Renal pelvis (tissue), 4 donors: ENCODE data around the gene ENTPD6. TPM values are rescaled to one million over a fixed set of nuclear protein-coding genes. Genes with fewer than 3 reads are reported as not detected.
"Not testable (repeated sequence)": the region's sequence is repeated elsewhere in the genome, so short reads cannot be mapped to it uniquely, and the experiment has no call there.

Source experiments
- DNase-seq: peaks from one replicate; pipeline ENCODE4 v3.0.0-alpha.2; 2013
- polyA plus RNA-seq, 3 donors: library from polyadenylated mRNA; unstranded; fragments of 120-200 nt; gene quantifications; one replicate each; pipeline ENCODE4 v1.2.1, GENCODE V29; 2013; ENCODE audit not compliant: insufficient read length in 3 of 3

The ENTPD6 gene
- polyA plus RNA-seq, 3 donors: 45.4 to 55.6 (median 51.1) TPM

DNA sequence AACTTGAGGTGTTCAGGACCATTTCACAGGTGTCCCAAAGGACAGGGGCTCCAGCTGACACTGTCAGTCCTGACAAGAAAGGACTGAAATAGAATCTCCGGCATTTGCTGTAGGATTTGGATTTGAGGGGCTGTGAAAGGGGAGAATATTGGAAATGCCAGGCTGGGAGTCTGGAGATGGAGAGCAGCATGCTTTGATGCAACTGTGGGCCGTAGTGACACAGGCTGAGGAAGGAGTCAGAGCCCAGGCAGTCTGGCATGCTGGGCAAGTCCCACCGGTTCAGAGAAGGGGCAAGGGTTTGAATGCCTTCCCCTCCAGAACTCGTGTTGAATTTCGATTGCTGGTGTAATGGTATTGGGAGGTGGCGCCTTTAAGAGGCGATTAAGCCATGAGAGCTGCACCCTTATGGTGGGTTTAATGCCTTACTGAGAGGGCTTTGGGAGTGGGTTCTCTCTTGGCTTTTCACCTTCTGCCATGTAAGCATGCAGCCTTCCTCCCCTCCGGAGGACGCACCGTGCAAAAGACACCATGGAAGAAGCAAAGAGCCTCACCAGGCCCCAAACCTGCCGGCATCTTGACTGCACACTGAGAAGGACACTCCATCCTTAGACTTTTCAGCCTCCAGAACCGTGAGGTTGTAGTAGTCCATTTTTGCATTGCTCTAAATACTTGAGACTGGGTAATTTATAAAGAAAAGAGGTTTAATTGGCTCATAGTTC, 43.0 kb downstream of the ENTPD6 start:
- no peak for DNase-seq

DNA sequence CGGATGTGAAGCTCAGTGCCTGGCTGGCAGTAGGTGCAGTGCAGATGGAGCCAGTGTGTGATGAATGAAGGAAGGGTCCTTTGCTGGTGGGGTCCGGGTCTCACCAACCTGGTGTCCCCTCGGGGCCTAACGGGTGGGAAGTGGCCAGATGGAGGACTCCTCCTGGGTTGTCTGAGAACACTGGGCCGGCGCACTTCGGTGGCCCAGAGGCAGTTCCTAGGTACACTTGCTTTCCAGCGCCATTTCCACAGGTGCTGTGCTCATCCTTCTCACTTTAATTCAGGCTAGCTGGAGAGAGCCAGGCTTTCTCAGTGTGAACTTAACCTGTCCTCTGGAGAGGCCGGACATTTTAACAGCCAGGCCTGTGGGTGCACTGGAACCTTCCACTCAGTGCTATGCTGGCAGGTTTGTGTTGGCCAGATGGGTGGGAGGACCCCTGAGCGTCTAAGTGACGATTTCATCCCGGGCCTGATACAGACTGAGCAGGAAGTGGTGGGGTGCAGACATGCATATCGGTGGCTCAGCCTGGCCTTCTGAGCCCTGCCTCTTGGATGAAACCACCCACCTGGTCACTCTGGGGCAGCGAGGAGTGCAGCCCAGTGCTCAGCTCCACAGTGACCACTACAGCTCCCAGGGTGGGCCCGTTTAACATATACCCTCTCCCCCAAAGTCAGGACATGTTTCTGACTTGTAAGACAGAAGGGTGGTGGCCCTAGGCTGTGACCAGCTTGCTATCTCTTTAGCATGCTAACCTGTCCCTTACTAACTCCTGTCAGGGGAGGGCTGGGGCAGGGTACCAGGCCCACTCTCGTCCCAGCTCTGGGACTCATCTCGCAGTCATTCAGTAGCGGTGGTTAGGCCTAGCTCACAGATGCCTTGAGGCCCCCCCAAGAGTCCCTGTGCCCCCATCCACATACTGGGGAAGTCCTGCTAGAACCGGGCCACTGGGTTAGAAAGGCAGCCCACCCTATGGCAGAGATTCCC, 44.2 kb downstream of the ENTPD6 start:
- DNase-seq: no peak

DNA sequence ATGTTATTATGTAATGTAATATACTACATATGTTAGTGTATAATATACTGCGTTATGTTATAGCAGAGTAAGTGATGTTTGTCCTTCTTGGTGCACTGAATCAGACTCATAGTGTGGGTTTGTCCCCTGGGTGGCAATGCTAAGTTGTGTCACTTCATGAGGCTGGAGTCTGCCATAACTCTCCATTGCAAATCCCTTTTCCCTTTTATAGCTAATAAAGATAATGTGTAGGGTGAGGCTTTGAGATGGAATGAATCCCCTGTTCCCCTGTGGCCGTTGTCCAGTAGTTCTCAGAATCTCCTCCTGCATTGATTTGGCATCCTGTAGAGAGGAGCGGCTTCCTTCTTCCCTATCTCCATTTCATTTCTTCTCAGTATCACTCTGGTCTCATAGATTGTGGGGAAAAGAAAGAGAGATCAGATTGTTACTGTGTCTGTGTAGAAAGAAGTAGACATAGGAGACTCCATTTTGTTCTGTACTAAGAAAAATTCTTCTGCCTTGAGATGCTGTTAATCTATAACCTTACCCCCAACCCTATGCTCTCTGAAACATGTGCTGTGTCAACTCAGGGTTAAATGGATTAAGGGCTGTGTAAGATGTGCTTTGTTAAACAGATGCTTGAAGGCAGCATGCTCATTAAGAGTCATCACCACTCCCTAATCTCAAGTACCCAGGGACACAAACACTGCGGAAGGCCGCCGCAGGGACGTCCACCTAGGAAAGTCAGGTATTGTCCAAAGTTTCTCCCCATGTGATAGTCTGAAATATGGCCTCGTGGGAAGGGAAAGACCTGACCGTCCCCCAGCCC, 45.5 kb downstream of the ENTPD6 start:
- DNase-seq: not testable (repeated sequence)

DNA sequence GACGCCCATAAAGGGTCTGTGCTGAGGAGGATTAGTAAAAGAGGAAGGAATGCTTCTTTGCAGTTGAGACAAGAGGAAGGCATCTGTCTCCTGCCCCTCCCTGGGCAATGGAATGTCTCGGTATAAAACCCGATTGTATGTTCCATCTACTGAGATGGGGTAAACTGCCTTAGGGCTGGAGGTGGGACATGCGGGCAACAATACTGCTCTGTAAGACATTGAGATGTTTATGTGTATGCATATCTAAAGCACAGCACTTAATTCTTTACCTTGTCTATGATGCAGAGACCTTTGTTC, 46.1 kb downstream of the ENTPD6 start:
- DNase-seq: not testable (repeated sequence)

DNA sequence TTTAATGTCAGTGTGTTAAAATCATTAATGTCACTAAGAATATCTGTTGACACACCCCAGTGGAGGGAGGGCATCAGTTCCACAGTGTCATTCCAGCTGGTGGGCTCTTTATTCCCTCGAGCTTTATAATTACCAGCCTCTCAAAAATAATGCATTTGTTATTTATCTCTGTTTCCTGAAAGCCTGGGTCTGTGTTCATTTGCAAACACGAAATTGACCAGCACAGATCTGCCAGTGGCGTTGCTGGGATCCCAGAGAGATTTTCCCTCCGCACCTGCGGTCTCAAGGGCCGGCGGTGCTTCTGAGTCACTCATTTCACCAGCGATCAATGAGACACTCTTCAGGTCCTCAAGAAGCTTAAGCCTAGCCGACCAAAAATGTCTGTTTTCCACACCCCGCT, 46.7 kb downstream of the ENTPD6 start:
- no peak for DNase-seq

DNA sequence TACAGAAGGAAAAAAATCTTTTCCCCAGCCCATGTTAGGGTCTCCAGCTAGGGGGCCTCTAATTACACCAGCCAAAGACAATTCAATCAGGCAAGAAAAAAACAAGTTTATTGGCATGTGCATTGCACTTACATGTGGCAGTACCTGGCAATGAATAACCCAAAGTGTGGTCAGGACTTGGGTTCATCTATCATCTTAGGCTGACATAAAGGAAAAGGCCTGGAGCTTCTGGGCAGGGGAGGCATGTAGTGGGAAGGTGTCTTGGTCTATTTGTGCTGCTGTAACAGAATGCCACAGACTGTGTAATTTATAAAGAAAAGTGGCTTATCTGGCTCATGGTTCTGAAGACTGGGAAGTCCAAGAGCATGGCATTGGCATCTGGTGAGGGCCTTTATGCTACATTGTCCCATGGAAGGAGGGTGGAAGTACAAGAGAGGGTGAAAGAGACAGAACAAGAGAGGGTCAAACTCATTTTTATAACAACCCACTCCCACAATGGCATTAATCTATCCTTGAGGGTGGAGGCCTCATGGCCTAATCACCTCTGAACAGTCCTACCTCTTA, 48.0 kb downstream of the ENTPD6 start:
- no peak for DNase-seq

DNA sequence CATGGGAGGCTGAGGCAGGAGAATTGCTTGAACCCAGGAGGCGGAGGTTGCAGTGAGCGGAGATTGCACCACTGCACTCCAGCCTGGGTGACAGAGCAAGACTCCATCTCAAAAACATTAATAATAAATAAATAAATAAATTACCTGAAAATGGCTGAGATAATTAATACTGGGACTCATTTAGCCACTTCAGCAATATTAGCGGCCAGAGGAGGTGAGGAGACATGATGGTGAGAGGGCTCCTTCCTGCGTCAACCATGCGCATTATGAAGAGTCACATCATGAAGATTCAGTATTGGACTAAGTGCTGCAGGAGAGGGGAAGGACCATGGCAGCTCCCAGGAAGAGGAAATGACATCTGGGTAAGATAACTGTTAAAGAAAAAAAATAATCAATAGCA, 49.5 kb downstream of the ENTPD6 start:
- no peak for DNase-seq

DNA sequence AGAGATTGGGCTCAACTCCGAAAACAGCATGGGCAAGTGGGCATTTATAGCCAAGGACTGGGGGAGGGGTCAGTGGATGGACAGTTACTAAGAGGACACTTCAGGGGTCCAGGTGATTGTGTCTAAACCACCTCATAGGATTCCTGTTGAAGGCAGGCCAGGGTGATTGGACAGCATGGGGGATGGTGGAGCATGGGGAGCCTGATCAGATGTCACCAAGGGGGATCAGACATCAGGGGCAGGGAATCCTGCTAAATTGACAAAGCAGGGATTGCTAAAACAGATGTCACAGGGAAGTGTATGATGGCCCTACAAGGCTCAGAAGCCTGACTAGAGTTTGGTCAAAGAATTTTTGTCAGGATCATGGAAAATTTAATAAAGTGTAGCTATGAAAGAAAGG, 49.9 kb downstream of the ENTPD6 start:
- no peak for DNase-seq

DNA sequence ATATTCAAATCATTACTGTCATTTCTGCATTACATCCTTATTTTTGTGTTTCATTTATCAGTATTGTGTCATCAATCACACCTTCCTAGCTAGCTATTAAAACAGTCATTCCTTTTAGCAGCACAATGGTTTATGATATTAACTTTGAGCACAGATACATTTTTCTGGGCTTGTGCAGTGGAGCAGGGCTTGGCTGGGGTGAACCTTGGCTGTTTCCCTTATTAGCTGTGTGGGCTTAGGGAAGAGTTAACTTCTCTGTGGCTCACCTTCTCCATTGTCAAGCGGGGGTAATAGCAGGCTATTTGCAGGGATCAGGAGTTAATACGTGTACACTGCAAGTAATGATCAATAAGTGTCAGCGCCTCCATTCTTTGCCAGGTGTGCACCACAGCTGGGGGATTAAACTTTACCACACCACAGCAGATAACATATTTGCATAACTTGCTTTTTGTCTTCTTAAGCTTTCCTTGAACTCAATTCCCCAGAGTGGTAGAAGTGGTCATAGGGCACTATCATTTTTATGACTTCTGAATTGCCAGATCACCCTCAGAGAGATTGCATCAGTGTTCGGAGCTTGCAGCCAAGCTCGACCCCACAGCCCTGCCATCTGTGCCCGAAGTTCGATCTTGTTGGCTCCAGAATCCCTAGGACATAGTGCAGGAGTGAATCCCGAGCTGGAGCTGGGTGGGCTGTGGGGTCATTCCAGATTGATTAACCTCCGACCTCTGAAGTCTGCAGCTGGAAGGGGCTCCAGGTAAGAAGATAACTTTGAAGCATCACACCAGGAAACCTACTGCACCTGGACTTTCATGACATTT, 50.9 kb downstream of the ENTPD6 start:
- DNase-seq: no peak

DNA sequence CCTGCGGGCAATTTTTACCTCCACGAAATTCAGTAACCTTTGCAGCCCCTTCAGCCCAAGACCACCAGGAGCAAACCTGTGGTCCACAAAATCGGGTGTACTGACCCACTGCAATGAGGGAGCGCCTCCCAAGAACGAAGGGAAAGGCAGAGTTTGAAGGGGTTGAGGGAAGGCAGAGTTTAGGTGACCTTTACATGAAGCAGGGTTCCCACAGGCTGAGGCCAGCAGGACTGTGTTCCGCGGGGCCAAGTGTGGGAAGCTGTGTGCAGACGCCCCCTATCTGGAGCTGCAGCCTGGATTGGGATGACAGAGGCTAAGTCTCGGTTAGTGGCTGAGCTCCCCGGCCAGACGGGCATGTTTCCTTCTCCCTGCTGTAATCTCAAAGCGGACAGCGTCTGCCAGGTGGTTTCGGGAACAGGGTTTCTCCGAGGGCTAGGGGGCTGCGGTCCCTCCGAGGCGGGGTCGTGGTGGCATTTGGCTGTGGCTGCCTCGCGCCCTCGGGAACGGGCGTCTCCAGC, 51.5 kb downstream of the ENTPD6 start:
- no peak for DNase-seq

DNA sequence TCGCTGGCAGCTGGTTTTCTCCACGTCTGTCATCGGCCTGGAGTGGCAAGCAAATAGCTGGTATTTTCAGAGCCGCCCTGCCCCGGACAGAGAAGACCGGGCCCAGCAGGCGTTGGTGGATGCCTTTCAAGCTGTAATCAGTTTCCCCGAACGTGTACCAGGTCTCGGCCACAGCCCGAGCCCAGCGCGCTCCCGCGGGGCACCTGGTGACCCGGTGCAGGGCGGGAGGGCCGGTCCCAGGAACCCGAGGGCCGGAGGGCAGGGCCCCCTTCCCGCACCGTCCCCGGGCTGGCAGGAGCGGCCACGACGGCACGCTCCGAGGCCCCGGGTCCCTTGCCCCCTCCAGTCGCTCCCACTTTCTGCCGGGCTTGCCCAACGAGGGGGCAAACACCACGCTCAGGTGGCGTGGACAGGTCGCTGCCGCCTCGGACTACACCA, 52.0 kb downstream of the ENTPD6 start:
- DNase-seq: no peak

DNA sequence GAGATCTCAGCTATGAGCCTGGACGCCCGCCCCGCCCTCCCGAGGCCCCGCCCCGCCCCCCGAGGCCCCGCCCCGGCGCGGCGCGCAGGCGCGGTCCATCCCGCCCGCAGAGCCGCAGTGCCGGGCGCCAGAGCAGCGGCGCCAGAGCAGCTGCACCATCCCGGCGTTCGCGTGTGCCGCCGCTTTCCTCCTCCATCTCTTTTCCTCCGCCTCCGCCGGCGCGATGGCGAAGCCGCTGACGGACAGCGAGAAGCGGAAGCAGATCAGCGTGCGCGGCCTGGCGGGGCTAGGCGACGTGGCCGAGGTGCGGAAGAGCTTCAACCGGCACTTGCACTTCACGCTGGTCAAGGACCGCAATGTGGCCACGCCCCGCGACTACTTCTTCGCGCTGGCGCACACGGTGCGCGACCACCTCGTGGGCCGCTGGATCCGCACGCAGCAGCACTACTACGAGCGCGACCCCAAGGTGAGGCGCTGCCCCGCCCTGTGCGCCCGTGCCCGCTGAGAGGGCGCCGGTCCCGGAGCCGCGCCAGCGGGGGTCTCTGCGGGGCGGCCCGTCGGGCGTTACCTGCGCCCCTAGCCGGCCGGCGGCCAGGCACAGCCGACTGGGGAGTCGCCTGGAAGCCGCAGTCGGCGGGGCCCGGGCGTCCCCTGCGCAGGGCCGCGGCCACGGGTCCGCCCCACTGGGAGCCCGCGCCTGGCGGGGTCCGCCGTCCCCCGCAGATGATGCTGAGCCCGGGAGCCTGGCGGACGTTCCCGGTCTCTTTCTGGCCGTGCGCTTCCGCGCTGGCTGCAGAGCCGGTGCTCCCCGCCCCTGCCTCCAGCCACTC, 52.7 kb downstream of the ENTPD6 start, which contains the start of gene PYGB:
Gene PYGB (plus strand): TSS at position 130 of the 830 bp plus-strand sequence. CDS start 94 bp downstream, at position 224.
- peak; percentile 69 for DNase-seq

DNA sequence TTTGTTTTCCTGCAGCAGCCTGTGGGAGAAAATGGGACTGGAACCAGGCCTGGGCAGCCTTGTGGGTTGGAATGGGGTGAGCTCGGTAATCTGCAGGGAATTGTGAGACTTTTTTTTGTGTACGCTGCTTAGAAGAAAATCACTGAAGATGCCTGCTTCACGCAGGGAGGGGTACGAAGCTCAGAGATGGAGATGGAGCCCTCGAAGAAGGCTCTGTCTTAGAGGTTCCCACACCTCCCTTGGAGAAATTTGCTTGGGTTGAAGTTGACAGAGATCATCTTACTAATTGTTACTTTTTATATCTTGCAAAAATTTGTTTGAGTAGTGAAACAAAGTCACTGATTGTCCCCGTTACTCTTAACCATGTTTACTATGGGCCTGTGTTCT, 53.3 kb downstream of the ENTPD6 start:
- no peak for DNase-seq

DNA sequence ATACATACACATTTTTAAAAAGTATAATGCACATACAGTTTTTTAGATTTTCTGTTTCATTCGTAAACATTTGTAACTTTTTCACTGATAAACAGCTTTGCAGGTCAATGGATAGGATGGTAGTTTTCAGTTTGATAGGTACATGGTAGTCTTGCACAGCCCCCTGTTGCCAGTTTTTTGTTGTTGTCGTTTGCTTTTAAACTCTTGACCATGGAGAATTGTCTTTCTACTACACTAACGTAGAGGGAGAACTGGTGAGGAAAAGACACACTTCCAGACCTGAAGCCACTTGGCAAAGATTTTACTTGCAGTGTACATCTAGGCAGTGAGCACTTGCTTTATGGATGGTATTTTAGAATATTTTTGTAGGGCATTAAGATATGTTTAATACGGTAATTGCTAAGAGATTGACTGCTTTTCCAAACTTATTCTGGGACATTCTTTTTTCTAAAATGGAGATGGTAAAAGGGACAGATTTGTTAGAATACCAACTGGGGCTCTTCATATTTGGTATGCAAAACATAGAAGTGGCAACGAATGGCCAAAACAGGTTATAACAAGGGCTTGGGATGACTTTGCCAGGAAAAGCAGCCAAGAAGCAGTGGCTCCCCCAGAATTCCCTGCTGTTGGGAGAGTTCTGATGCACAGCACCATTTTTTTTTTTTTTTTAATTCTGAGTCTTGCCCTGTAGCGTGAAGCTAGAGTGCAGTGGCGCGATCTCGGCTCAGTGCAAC, 53.9 kb downstream of the ENTPD6 start:
- DNase-seq: no peak

DNA sequence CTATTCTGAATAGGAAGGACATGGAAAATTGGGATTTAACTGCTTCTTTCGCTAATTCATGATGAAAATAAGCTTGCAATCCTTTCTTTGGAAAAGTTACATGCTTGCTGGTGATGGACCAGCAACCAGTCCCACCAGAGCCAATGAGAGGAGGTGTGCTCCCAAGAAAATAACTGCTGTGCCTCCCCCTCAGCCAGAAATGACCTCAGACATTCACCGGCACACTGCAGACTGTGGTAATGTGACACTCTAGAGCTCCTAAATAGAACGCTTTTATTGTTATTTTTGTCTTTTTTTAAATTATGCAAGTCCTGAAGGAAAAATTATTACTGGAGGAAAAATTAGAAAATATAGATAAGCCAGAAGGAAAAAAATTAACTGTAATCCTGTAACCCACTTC, 55.0 kb downstream of the ENTPD6 start:
- DNase-seq: peak; percentile 39

DNA sequence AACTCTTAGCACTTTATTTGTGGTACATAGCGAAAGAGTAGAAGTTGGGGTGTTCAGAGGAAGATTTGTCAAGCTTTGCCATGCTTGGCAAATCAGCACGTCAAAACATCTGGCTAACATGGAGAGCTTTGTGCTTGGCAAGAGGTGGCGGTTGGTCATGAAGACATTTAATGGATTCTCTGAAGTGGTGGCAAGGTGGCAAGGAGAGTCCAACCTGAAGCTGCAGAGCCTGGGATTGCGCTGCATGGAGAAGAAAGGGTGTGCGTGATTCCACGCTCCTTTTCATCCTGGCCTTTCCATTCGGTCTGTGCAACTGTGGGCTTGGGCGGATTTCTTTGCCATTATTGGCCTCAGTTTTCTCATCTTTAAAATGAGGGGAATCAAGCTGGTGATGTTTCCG, 55.5 kb downstream of the ENTPD6 start:
- DNase-seq: no peak

DNA sequence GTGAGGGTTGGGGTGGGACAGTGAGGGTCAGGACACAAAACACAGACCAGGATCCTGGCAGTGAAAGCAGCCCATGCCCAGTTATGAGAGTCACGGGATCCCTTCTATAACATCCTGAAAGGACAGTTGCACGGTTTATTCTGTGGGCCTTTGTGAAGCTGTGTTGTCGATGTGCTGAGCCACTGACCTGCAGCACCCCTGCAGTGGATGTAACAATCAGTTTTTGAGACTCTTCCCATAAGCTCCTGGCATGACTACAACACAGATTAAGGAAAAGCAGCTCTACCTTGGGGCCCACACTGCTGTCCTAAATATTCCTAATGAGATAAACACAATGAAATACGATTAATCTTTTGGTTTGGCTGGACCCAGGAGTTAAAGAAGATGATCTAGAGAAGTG, 56.0 kb downstream of the ENTPD6 start:
- DNase-seq: no peak

DNA sequence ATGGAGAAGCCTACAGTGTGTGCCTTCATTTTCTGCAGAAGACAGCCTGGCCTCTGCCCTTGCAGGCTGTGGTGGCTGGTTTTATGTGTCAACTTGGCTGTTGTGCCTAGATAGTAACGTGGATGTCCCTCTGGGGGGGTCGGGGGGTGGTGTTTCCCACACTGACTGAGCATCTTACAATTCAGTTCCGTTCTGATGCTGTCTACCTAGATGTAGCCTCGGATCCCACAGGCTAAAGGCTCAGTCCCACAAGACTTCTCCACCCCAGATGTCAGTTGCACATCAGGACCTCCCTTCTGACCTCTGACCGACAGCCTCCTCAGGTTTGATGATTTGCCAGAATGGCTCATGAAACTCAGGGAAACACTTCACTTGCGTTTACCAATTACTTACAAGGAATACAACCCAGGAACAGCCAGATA, 56.7 kb downstream of the ENTPD6 start:
- no peak for DNase-seq
